Measurements from ENCODE around the gene ADGRG2.

DNA sequence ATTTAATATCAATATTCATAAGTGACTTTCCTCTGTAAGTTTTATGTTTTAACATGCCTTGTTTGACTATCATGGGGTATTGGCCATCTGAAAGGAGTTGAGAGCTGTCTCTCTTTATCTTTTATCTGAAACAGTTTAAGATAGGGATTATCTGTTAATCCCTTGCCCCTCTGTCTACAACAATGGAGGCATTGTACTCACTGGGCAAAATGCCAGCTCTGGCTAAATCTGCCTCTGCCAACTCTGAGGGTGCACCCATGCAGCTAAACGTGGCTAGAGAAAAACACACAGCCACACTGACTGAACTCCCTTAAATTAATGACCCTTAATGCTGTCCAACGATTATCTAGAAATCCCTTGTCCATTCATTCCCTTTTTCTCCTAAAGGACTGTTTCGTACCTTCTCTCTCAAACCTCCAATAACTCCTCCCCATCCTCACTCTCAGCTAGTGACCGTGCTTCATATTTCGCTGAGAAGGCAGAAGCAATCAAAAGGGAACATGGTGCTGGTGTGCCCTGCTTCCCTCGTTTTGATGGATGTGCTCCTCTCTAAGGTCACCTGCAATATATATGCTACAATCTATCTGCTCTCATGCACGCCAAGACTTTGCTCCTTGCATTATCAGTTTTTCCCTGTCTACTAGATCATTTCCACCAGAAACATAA is 148.6 kb downstream of the ADGRG2 start:
- TF ChIP-seq, protein P1, sequence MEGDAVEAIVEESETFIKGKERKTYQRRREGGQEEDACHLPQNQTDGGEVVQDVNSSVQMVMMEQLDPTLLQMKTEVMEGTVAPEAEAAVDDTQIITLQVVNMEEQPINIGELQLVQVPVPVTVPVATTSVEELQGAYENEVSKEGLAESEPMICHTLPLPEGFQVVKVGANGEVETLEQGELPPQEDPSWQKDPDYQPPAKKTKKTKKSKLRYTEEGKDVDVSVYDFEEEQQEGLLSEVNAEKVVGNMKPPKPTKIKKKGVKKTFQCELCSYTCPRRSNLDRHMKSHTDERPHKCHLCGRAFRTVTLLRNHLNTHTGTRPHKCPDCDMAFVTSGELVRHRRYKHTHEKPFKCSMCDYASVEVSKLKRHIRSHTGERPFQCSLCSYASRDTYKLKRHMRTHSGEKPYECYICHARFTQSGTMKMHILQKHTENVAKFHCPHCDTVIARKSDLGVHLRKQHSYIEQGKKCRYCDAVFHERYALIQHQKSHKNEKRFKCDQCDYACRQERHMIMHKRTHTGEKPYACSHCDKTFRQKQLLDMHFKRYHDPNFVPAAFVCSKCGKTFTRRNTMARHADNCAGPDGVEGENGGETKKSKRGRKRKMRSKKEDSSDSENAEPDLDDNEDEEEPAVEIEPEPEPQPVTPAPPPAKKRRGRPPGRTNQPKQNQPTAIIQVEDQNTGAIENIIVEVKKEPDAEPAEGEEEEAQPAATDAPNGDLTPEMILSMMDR (IDR thresholded peaks at IDR 0.05; ENCODE audit: insufficient read depth, low read length): no peak
- TF ChIP-seq, protein P2, sequence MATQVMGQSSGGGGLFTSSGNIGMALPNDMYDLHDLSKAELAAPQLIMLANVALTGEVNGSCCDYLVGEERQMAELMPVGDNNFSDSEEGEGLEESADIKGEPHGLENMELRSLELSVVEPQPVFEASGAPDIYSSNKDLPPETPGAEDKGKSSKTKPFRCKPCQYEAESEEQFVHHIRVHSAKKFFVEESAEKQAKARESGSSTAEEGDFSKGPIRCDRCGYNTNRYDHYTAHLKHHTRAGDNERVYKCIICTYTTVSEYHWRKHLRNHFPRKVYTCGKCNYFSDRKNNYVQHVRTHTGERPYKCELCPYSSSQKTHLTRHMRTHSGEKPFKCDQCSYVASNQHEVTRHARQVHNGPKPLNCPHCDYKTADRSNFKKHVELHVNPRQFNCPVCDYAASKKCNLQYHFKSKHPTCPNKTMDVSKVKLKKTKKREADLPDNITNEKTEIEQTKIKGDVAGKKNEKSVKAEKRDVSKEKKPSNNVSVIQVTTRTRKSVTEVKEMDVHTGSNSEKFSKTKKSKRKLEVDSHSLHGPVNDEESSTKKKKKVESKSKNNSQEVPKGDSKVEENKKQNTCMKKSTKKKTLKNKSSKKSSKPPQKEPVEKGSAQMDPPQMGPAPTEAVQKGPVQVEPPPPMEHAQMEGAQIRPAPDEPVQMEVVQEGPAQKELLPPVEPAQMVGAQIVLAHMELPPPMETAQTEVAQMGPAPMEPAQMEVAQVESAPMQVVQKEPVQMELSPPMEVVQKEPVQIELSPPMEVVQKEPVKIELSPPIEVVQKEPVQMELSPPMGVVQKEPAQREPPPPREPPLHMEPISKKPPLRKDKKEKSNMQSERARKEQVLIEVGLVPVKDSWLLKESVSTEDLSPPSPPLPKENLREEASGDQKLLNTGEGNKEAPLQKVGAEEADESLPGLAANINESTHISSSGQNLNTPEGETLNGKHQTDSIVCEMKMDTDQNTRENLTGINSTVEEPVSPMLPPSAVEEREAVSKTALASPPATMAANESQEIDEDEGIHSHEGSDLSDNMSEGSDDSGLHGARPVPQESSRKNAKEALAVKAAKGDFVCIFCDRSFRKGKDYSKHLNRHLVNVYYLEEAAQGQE (IDR thresholded peaks at IDR 0.05; ENCODE audit: insufficient replicate concordance, low read depth): no peak
